ENCODE measurements around the gene YIPF4.

DNA sequence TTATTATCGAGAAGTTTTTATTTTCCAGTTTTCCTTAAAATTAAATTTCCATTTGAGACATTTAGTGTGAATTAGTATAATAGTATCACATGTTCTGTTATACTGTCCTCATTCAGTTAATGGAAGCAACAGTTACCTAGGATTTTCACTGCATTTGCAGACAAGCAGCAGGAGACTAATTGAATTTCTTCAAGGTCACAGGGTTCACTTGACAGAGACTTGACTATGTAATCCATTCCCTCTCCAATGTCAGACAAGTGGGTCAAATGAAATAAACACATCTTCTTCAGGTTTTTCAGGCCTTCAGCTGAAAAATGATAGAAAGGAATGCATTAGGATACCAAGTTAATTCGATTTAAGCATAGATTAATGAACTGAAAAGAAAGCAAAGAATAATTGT is 39.7 kb upstream of the YIPF4 start:
- TF ChIP-seq, protein P1, sequence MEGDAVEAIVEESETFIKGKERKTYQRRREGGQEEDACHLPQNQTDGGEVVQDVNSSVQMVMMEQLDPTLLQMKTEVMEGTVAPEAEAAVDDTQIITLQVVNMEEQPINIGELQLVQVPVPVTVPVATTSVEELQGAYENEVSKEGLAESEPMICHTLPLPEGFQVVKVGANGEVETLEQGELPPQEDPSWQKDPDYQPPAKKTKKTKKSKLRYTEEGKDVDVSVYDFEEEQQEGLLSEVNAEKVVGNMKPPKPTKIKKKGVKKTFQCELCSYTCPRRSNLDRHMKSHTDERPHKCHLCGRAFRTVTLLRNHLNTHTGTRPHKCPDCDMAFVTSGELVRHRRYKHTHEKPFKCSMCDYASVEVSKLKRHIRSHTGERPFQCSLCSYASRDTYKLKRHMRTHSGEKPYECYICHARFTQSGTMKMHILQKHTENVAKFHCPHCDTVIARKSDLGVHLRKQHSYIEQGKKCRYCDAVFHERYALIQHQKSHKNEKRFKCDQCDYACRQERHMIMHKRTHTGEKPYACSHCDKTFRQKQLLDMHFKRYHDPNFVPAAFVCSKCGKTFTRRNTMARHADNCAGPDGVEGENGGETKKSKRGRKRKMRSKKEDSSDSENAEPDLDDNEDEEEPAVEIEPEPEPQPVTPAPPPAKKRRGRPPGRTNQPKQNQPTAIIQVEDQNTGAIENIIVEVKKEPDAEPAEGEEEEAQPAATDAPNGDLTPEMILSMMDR (IDR thresholded peaks at IDR 0.05), result no peak
- no peak for TF ChIP-seq EP300 (IDR thresholded peaks at IDR 0.05)

Measured in esophagus muscularis mucosa (tissue), 3 donors.